Activated naive CD4-positive, alpha-beta T cell treated with anti-CD3 and anti-CD28 coated beads for 36 hours (primary cell): ENCODE results near the gene TRPV5. TPM values are rescaled to one million over a fixed set of nuclear protein-coding genes. Genes with fewer than 3 reads are reported as not detected.

Experiments used
- CTCF ChIA-PET: fragments of 350-600 bp; sonication (Branson Sonifier 250); formaldehyde crosslinking; loops from one replicate; lab custom pipeline; 2021; ENCODE audit warnings: antibody characterized with exemption; lab: Charles Lee
- DNase-seq: peaks from one replicate; pipeline ENCODE4 v3.0.0-alpha.2; 2020
- H3K27ac Mint-ChIP-seq: one replicate; pipeline ENCODE4 v1.8.0; 2021; ENCODE audit warnings: mild to moderate bottlenecking, mixed read lengths
- H3K27me3 Mint-ChIP-seq: one replicate; pipeline ENCODE4 v1.8.0; 2021; ENCODE audit warnings: low read depth, mixed read lengths
- H3K36me3 Mint-ChIP-seq: one replicate; pipeline ENCODE4 v1.8.0; 2021; ENCODE audit warnings: low read depth, mixed read lengths
- H3K4me1 Mint-ChIP-seq: one replicate; pipeline ENCODE4 v1.8.0; 2021; ENCODE audit warnings: low read depth, mixed read lengths
- H3K4me3 Mint-ChIP-seq: one replicate; pipeline ENCODE4 v1.8.0; 2021; ENCODE audit warnings: mild to moderate bottlenecking, moderate library complexity, mixed read lengths
- H3K9me3 Mint-ChIP-seq: one replicate; pipeline ENCODE4 v1.8.0; 2021; ENCODE audit warnings: mixed read lengths
- intact Hi-C: fragments of 100-400 bp; cut with micrococcal nuclease; formaldehyde crosslinking; loops from one replicate; pipeline ENCODE4 v1.15.1; 2023
- total RNA-seq, 2 experiments: library from RNA; stranded (reverse); gene quantifications; one replicate each; pipeline ENCODE4 v1.2.3, GENCODE V29; 2021

The TRPV5 gene
- total RNA-seq, 2 experiments from 2014 or later, result not detected

- no peaks in the 10 kb centered on the region for H3K4me1 Mint-ChIP-seq
- H3K9me3 Mint-ChIP-seq, result peaks cover 4% of the 10 kb centered on the region
- no peak overlapping the region for H3K4me3 Mint-ChIP-seq
- CTCF ChIA-PET, result interaction anchor here (0.7 to 1.6 kb wide), 5 partner anchors 10 to 575 kb away, joined by 3 to 4 read pairs (median 3); no protein-coding TSS in a partner anchor
- DNase-seq, result no peak
- H3K27ac Mint-ChIP-seq, result no peak overlapping the region
- peaks cover 1% of the 10 kb centered on the region for H3K36me3 Mint-ChIP-seq
- intact Hi-C loops, result no loop called here
- H3K27me3 Mint-ChIP-seq, result no peaks in the 10 kb centered on the region
Measured at GRCh38 chr7:142901426-142902259, 31.9 kb downstream of the TRPV5 start.

DNA sequence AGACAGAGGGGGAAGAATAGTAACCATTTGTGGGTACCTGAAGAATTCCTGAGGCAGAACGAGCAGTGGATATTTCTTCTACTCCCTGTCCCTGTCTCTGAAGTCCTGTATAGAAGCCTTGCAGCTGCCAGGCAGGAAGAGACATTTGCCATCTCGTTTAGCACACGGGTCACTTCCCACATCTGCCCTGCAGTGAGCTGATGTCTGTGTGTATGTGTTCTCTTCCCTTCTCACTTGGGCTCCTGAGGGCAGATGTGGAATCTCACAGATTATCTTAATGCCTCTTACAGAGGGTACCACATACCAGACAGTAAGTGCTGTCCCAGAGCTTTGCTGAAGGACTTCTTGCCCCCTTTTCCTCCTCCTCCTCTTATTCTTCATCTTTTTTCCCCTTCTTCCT is 33.9 kb downstream of the TRPV5 start:
- DNase-seq, result no peak
- Mint-ChIP-seq H3K36me3 (peaks cover 1% of the 10 kb centered on the region), H3K27ac (no peak overlapping the region), H3K27me3 (no peaks in the 10 kb centered on the region), H3K4me3 (no peak overlapping the region), H3K4me1 (no peaks in the 10 kb centered on the region), H3K9me3 (peaks cover 2% of the 10 kb centered on the region)
- CTCF ChIA-PET, result interaction anchor here (1.1 to 1.3 kb wide), 2 partner anchors 19 to 26 kb away, joined by 3 read pairs; no protein-coding TSS in a partner anchor
- intact Hi-C loops, result no loop called here

DNA sequence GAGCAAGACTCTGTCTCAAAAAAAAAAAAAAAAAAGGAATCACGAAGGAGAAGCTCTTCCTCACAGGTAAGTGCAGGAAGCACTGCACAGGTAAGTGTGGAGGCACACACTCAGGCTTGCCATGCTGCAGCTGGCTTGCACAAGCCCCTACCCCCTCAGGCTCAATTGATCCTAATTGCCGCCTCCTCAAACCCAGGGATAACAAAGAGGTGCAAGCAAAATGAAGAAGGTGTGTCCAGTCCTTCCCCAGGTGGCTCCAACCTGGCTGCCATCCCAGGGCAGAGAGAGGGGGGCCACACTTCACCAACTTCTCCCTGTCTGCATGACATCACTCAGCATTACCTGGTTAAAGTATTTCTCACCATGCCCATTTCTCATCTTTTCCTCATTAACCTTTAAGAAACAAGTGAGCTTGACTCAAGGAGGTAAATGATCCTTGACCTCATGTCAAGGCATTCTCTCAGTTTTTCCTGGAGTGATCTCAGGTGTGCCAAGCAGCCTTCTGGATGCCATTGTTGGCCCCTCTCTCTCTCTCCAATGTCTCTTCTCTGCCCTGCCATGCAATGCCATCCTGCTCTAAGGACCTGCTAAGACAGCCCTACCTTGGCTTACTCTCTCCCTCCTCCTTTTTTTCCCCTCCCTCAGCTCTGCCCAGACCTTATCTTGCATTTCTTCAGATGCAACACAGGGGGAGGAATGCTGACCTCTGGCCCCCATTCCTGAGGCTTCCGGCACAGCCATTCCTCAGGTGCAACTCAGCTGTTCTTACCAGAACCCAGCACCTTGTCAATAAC is 35.0 kb downstream of the TRPV5 start:
- H3K9me3 Mint-ChIP-seq, result peaks cover 2% of the 10 kb centered on the region
- CTCF ChIA-PET, result interaction anchor here (0.7 to 1.1 kb wide), 2 partner anchors 18 to 540 kb away, joined by 3 to 5 read pairs; no protein-coding TSS in a partner anchor
- DNase-seq, result no peak
- H3K4me3 Mint-ChIP-seq, result no peak overlapping the region
- H3K4me1 Mint-ChIP-seq, result no peaks in the 10 kb centered on the region
- no peak overlapping the region for H3K27ac Mint-ChIP-seq
- H3K36me3 Mint-ChIP-seq, result peaks cover 1% of the 10 kb centered on the region
- H3K27me3 Mint-ChIP-seq, result no peaks in the 10 kb centered on the region
- intact Hi-C loops, result no loop called here

DNA sequence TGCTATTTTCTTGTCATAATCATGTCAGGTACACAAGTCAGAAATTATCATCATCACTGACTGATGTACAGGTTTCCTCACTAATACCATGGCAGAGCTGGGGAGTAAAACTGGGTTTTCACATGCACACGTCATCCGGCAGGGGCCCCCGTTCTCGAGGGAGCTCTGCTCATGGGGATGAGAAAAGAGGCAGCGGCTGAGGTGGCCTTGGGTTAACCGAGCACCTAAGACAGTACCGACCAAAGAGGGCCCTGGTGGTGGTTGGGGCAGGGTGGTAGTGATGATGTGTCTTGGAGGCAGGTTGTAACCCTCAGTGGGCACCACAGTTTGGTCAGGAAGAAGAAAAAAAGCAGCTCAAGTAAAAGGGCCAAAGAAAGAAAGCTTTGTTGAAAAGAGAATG is 35.9 kb downstream of the TRPV5 start:
- Mint-ChIP-seq H3K4me1 (no peaks in the 10 kb centered on the region), H3K9me3 (no peaks in the 10 kb centered on the region)
- CTCF ChIA-PET, result no interaction called here

DNA sequence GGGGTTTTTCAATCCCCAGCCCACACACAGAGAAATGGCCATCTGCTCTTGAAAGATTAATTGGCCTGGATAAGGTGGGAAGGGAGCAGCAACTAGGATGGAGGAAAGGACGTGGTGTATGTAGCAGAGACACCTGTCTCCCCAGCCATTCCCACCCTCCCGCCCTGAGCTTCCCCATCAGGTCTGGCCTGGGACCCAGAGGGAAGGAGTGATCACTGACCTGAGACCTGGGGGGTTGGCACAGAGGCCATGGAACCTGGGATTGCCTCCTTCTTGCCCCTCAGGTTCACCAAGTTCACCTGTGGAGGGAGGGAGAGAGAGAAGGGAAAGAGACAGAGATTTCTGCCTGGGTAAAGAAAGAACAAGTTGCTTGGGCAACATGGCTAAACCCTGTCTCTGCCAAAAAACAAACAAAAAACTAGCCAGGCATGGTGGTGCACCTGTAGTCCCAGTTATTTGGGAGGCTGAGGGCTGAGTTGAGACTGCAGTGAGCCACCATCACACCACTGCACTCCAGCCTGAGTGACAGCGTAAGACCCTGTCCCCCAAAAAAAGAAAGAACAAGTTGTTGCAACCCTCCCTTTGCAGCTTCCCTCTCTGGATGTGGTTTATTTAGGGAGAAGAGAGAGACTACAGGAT is 36.7 kb downstream of the TRPV5 start:
- Mint-ChIP-seq H3K27me3 (no peaks in the 10 kb centered on the region), H3K4me3 (no peak overlapping the region), H3K4me1 (no peaks in the 10 kb centered on the region), H3K27ac (no peak overlapping the region), H3K36me3 (no peaks in the 10 kb centered on the region), H3K9me3 (no peaks in the 10 kb centered on the region)
- CTCF ChIA-PET, result interaction anchor here (0.6 kb wide), 1 partner anchor 38 kb away, joined by 3 read pairs; no protein-coding TSS in a partner anchor
- intact Hi-C loops, result no loop called here
- DNase-seq, result no peak

More for the DNA sequence above, 35.9 kb downstream of the TRPV5 start:
- DNase-seq, result no peak
- intact Hi-C loops, result no loop called here
- H3K4me3 Mint-ChIP-seq, result no peak overlapping the region
- no peaks in the 10 kb centered on the region for H3K36me3 Mint-ChIP-seq
- no peaks in the 10 kb centered on the region for H3K27me3 Mint-ChIP-seq
- no peak overlapping the region for H3K27ac Mint-ChIP-seq

DNA sequence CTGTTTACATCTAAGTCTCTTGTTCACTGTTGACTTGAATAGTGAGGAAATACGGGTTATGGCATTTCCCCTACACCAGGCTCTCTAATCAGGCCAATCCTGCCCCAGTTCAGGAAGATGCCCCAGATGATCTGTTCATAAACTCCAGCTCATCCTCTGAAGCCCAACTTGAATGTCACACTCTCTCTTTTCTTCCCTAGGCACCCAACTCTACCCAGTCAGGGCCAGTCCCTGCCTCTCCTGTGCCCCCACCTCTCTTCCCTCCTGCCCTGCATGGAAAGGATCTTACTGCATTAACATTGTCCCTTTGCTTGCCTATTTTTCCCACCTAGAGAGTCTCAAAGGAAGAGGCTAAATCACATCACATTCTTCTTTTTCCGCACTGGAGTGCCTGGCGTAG is 37.4 kb downstream of the TRPV5 start:
- H3K27ac Mint-ChIP-seq, result no peak overlapping the region
- H3K4me3 Mint-ChIP-seq, result no peak overlapping the region
- intact Hi-C loops, result no loop called here
- no peaks in the 10 kb centered on the region for H3K36me3 Mint-ChIP-seq
- DNase-seq, result no peak
- CTCF ChIA-PET, result interaction anchor here (0.6 kb wide), 1 partner anchor 39 kb away, joined by 3 read pairs; no protein-coding TSS in a partner anchor
- H3K27me3 Mint-ChIP-seq, result no peaks in the 10 kb centered on the region
- no peaks in the 10 kb centered on the region for H3K4me1 Mint-ChIP-seq
- no peaks in the 10 kb centered on the region for H3K9me3 Mint-ChIP-seq

- CTCF ChIA-PET, result interaction anchor here (1.3 kb wide), 1 partner anchor 41 kb away, joined by 3 read pairs; no protein-coding TSS in a partner anchor
- no peak overlapping the region for H3K4me3 Mint-ChIP-seq
- no peaks in the 10 kb centered on the region for H3K27me3 Mint-ChIP-seq
- H3K9me3 Mint-ChIP-seq, result no peaks in the 10 kb centered on the region
- no peak overlapping the region for H3K27ac Mint-ChIP-seq
- no peaks in the 10 kb centered on the region for H3K4me1 Mint-ChIP-seq
- intact Hi-C loops, result no loop called here
- H3K36me3 Mint-ChIP-seq, result no peaks in the 10 kb centered on the region
- no peak for DNase-seq
Measured at GRCh38 chr7:142894985-142895593, 38.5 kb downstream of the TRPV5 start.

- Mint-ChIP-seq H3K4me3 (no peak overlapping the region), H3K9me3 (no peaks in the 10 kb centered on the region), H3K27ac (no peak overlapping the region), H3K36me3 (no peaks in the 10 kb centered on the region), H3K4me1 (no peaks in the 10 kb centered on the region), H3K27me3 (no peaks in the 10 kb centered on the region)
- CTCF ChIA-PET, result interaction anchor here (1.3 kb wide), 1 partner anchor 42 kb away, joined by 3 read pairs; no protein-coding TSS in a partner anchor
- intact Hi-C loops, result no loop called here
- no peak for DNase-seq
Measured at GRCh38 chr7:142894112-142894984, 39.2 kb downstream of the TRPV5 start.

- DNase-seq, result no peak
- CTCF ChIA-PET, result interaction anchor here (1.1 kb wide), 1 partner anchor 12 kb away, joined by 3 read pairs; no protein-coding TSS in a partner anchor
- intact Hi-C loops, result no loop called here
- H3K4me1 Mint-ChIP-seq, result no peaks in the 10 kb centered on the region
- no peak overlapping the region for H3K4me3 Mint-ChIP-seq
- no peaks in the 10 kb centered on the region for H3K27me3 Mint-ChIP-seq
- H3K9me3 Mint-ChIP-seq, result no peaks in the 10 kb centered on the region
- H3K27ac Mint-ChIP-seq, result no peak overlapping the region
- no peaks in the 10 kb centered on the region for H3K36me3 Mint-ChIP-seq
Measured at GRCh38 chr7:142892951-142893350, 40.6 kb downstream of the TRPV5 start.

- no peak for DNase-seq
- no peaks in the 10 kb centered on the region for H3K9me3 Mint-ChIP-seq
- intact Hi-C loops, result no loop called here
- H3K4me1 Mint-ChIP-seq, result no peaks in the 10 kb centered on the region
- no peaks in the 10 kb centered on the region for H3K36me3 Mint-ChIP-seq
- no peak overlapping the region for H3K4me3 Mint-ChIP-seq
- H3K27me3 Mint-ChIP-seq, result no peaks in the 10 kb centered on the region
- CTCF ChIA-PET, result interaction anchor here (1.3 kb wide), 1 partner anchor 9 kb away, joined by 3 read pairs; no protein-coding TSS in a partner anchor
- no peak overlapping the region for H3K27ac Mint-ChIP-seq
Measured at GRCh38 chr7:142891490-142892082, 42.0 kb downstream of the TRPV5 start.
